Adrenal gland (tissue), 12 donors: ENCODE results near the gene LGR5. TPM values are rescaled to one million over a fixed set of nuclear protein-coding genes. Genes with fewer than 3 reads are reported as not detected.

ENCODE experiments used
- DNase-seq, 7 donors: peaks; one replicate each; pipeline ENCODE4 v3.0.0-alpha.2; 2019 to 2020
- H3K27ac ChIP-seq, 5 donors: fragments of 200-600 bp; sonication (generic) in 4 of 5; 1 replicate in 3 of 5; 2 replicates in 2 of 5; pipeline versions ENCODE4 v1.5.1 to v1.8.0; 2016 to 2020; ENCODE audit warnings: mild to moderate bottlenecking in 1 of 5
- H3K27me3 ChIP-seq: fragments of 200-600 bp; 2 replicates; pipeline ENCODE4 v1.8.0; 2021
- H3K36me3 ChIP-seq, 2 donors: fragments of 200-600 bp; replicated peaks in 1 of 2; 1 replicate in 1 of 2; 2 replicates in 1 of 2; pipeline versions ENCODE4 v1.5.1 to v1.8.0; 2018 to 2022
- H3K4me1 ChIP-seq, 2 donors: fragments of 200-600 bp; replicated peaks in 1 of 2; 1 replicate in 1 of 2; 2 replicates in 1 of 2; pipeline versions ENCODE4 v1.5.1 to v1.8.0; 2018 to 2021
- H3K4me3 ChIP-seq, 4 donors: fragments of 200-600 bp; sonication (generic) in 3 of 4; one replicate each; pipeline ENCODE4 v1.5.1; 2016 to 2018
- H3K9me3 ChIP-seq, 3 donors: fragments of 200-600 bp; sonication (generic) in 1 of 3; replicated peaks in 1 of 3; 1 replicate in 2 of 3; 2 replicates in 1 of 3; pipeline versions ENCODE4 v1.5.1 to v1.8.0; 2016 to 2021
- POLR2A ChIP-seq, 2 donors: fragments of 450-650 bp; IDR thresholded peaks; one replicate each; pipeline ENCODE4 v1.6.1; 2017; ENCODE audit warnings: antibody characterized with exemption in 2 of 2, mild to moderate bottlenecking in 2 of 2, moderate library complexity in 1 of 2
- WGBS, 4 donors: extraction: QIAGEN DNeasy Blood & Tissue Kit in 2 of 4; methylation state at CpG; one replicate each; pipeline versions ENCODE4 v1.1.5 to v1.1.7; 2013 to 2017; 5-methylcytosine and 5-hydroxymethylcytosine counted together
- intact Hi-C, 2 donors: fragments of 100-400 bp; cut with DNase I; formaldehyde crosslinking; loops; one replicate each; pipeline versions ENCODE4 v1.14.1 to v1.15.0; 2022 to 2023
- polyA plus RNA-seq, 3 donors: library from polyadenylated mRNA; stranded (reverse); fragments of 200-250 nt in 2 of 3; fragments of 350-450 nt in 1 of 3; fragmentation: Illumina TruSeq in 1 of 3; extraction: RNeasy Lipid Tissue Mini Kit (QIAGEN cat#74804) in 1 of 3; gene quantifications; one replicate each; pipeline ENCODE4 v1.2.3, GENCODE V29; 2013 to 2014
- total RNA-seq, 9 donors: library from RNA; depleted of rRNA in 4 of 9; stranded (reverse); fragments of >200 nt in 4 of 9; fragments of 120-200 nt in 1 of 9; fragmentation: NEBNext Ultra II Directional in 1 of 9; extraction: Animal tissue kit (Norgen Biotek cat#: 25700) in 1 of 9; gene quantifications; one replicate each; pipeline versions ENCODE4 v1.1.0 to v1.2.4, GENCODE V29; 2013 to 2023
- TF ChIP-seq, protein P1 (sequence below), 6 experiments: fragments of 450-650 bp in 4 of 6; fragments of 200-600 bp in 2 of 6; sonication (generic) in 1 of 6; IDR thresholded peaks; 1 replicate in 5 of 6; 2 replicates in 1 of 6; pipeline versions ENCODE4 v1.5.1 to v1.8.0; 2016 to 2021; ENCODE audit warnings: antibody characterized with exemption in 6 of 6, mild to moderate bottlenecking in 2 of 6, moderate library complexity in 1 of 6
- donor health status: healthy with polysubstance abuse.
- donor health status: Bipolar disorder and iron deficiency.
- donor health status: DM: yes; HTN: yes; CAD: no.
- donor health status: DM: no; HTN: no; CAD: no.
- donor health status: DM: no; HTN: no; CAD: no.
- donor health status: DM: yes; HTN: yes; CAD: no.

Gene LGR5
- total and polyA plus RNA-seq, 12 donors = 0.39 to 6.1 (median 2.1) TPM

DNA sequence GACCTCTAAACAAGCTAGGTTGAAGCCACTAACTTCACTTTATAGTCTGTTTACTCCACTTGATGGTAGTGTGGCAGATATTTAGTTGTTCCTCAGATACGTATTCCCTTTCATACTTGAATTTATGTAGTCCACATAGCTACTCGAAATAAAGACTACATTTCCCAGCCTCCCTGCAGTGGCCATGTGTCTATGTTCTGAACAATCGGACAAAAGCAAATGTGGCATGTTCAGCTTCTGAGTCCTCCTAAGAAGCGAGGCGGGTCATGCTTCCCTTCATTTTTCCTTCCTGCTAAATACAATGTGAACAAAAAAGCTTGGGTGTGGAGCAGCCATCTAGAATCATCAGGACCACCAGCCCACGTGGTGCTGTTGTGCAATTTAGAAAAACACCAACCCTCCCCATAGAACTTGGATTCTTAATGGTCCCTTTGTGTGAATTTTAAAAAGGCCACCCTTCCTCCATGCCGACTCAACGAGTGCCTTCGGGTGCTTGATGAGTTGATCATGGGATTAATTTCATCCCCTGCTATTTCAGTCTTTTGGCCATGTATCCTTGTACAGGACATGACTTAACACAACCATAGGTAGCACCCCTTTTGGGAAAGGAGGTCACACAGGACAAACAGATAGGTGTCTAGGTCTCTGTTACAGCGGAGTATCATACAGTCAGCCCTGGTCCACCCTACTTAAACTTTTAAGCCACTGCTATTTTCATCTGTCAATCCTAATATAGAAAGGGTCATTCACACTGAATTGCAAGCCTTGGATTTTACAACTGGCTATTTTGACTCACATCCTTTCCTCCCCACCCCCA lies 163.4 kb downstream of the LGR5 start:
- 83 to 88% (median 85%) methylated on average over 10 of the region's 10 CpGs for WGBS, 4 donors
- Histone ChIP-seq H3K9me3 (no peaks in the 10 kb centered on the region), H3K4me3 (no peak overlapping the region), H3K36me3 (no peaks in the 10 kb centered on the region), H3K27me3 (no peaks in the 10 kb centered on the region), H3K4me1 (no peaks in the 10 kb centered on the region), H3K27ac (no peak overlapping the region)
- no peak for DNase-seq
- TF ChIP-seq, protein P1, sequence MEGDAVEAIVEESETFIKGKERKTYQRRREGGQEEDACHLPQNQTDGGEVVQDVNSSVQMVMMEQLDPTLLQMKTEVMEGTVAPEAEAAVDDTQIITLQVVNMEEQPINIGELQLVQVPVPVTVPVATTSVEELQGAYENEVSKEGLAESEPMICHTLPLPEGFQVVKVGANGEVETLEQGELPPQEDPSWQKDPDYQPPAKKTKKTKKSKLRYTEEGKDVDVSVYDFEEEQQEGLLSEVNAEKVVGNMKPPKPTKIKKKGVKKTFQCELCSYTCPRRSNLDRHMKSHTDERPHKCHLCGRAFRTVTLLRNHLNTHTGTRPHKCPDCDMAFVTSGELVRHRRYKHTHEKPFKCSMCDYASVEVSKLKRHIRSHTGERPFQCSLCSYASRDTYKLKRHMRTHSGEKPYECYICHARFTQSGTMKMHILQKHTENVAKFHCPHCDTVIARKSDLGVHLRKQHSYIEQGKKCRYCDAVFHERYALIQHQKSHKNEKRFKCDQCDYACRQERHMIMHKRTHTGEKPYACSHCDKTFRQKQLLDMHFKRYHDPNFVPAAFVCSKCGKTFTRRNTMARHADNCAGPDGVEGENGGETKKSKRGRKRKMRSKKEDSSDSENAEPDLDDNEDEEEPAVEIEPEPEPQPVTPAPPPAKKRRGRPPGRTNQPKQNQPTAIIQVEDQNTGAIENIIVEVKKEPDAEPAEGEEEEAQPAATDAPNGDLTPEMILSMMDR (IDR thresholded peaks at IDR 0.05) = no peak
- TF ChIP-seq POLR2A (IDR thresholded peaks at IDR 0.05) = no peak
- intact Hi-C loops = no loop called here

DNA sequence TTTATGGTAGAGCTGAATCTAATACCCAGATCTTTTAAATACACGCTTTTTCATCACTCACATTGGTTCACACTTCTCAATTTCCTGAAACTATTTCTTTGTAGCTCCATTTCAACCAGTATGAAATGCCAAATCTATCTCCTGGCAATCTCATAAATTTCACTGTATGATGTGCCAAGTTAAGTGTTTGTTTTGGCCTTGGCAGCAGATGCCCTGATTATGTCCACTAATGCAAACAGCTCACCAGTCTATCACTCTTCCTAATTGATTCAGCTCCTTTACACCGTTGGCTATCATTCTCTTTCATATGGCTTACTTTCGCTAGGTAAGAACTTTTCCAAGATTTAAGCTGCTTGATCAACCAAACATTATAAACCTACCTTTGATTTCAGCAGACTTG lies 165.4 kb downstream of the LGR5 start:
- Histone ChIP-seq H3K4me1 (peaks cover 0 to 11% of the 10 kb centered on the region in 2 donors), H3K9me3 (no peaks in the 10 kb centered on the region), H3K27ac (no peak overlapping the region), H3K27me3 (no peaks in the 10 kb centered on the region), H3K4me3 (no peak overlapping the region), H3K36me3 (peaks cover 0 to 19% of the 10 kb centered on the region in 2 donors)
- intact Hi-C loops = no loop called here
- WGBS, 4 donors = 79 to 92% (median 82%) methylated on average over 3 of the region's 3 CpGs
- TF ChIP-seq, protein P1 (IDR thresholded peaks at IDR 0.05) = no peak
- no peak for TF ChIP-seq POLR2A (IDR thresholded peaks at IDR 0.05)
- no peak for DNase-seq

DNA sequence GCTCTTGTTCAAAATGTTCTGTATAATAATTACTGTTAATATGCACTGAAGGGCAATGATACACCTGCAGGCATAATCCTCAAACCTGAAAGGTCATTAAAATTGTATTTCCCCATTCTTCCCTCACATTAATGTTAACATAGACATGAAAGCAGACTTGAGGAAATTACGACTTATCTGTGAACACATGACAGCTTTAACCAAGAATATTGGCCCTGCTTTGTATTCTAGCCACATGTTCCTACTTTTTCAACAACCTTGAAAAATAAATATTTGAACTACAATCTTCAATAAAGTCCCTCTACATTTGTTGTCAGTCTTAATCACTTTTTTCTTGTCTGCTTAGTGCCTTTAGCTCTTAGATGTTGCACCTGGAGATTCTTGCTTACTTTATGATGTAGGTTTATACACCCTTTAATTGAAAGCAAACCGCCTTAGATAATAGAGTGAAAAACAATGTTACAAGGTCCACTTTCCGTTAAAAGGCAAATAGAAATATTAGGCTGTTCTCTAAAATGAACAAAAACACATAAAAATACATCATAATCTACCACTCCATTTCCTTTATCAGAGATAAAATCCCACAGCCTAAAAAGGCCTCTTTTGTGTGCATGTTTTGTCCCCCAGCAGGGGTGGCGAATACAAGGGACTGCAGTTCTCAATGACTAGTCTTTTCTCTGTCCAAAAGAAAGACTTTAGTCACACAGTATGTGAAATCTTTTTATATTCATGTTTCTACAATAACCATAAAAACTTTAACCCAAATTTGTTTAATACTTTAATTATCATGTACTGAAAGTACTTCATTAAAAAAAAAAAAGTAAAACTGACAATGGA lies 168.1 kb downstream of the LGR5 start:
- 91 to 96% (median 95%) methylated on average over 4 of the region's 4 CpGs for WGBS, 4 donors
- peaks cover 0 to 44% of the 10 kb centered on the region in 2 donors for H3K36me3 ChIP-seq
- H3K27me3 ChIP-seq = no peaks in the 10 kb centered on the region
- no peak for DNase-seq
- intact Hi-C loops = no loop called here
- peaks cover 0 to 11% of the 10 kb centered on the region in 2 donors for H3K4me1 ChIP-seq
- H3K4me3 ChIP-seq = no peak overlapping the region
- no peak overlapping the region for H3K27ac ChIP-seq
- no peaks in the 10 kb centered on the region for H3K9me3 ChIP-seq
- TF ChIP-seq POLR2A (IDR thresholded peaks at IDR 0.05) = no peak
- TF ChIP-seq, protein P1 (IDR thresholded peaks at IDR 0.05) = no peak

DNA sequence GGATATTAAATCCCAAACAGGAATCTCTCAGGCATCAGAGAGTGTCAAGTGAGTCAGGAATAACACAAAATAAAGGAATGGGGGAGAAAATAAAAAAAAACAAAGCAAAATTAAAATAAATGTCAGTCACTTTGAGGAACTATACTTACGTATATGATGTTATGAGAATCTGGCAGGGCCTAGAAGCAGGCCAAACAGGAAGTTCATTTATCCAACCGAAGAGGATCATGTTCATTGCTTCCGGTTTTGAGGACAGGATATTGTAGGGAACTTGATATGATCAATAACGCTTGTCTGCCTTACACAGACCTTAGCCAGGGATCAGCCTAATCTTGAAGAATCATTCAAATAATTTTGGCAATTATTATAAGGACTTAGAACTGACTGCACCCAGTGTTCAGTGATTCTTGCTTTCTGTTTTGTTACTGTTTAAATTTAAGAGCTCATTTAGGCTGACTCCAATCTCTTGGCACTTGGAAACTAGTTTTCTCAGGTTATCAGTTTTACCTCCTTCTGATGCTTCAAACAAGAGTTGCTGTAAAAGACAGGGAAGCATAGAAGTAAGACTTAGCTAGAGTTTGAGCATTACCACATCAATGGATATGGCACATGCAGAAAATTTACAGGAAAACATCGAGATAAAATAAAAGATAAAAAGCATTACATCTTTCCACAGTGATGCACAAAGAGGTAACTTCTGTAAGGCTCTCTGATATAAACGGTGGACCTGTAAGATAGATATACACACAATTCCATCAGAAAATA lies 170.6 kb downstream of the LGR5 start:
- Histone ChIP-seq H3K4me3 (no peak overlapping the region), H3K27ac (no peak overlapping the region), H3K4me1 (peaks cover 0 to 11% of the 10 kb centered on the region in 2 donors), H3K9me3 (no peaks in the 10 kb centered on the region), H3K36me3 (peaks cover 0 to 69% of the 10 kb centered on the region in 2 donors), H3K27me3 (no peaks in the 10 kb centered on the region)
- no peak for TF ChIP-seq POLR2A (IDR thresholded peaks at IDR 0.05)
- TF ChIP-seq, protein P1 (IDR thresholded peaks at IDR 0.05) = no peak
- no peak for DNase-seq
- 72 to 80% (median 75%) methylated on average over 6 of the region's 6 CpGs for WGBS, 4 donors
- intact Hi-C loops = no loop called here
